Neural progenitor cell (in vitro differentiated cells): ENCODE results near the gene FHL1.
A peak's percentile ranks its signal among the peaks of the same experiment; 100 is the strongest.

ENCODE experiments used
- CTCF ChIP-seq: fragments of 200-600 bp; sonication (generic); IDR thresholded peaks from 2 replicates; pipeline ENCODE4 v1.5.1; 2017; ENCODE audit warnings: antibody characterized with exemption, mild to moderate bottlenecking
- EZH2 ChIP-seq: fragments of 200-600 bp; sonication (generic); IDR thresholded peaks from 2 replicates; pipeline ENCODE4 v1.6.1; 2017; ENCODE audit warnings: antibody characterized with exemption, mild to moderate bottlenecking, moderate library complexity

GRCh38 chrX:136200466-136200865 lies 53.1 kb downstream of the FHL1 start:
- peak; percentile 44 for TF ChIP-seq CTCF
- TF ChIP-seq EZH2 = no peak
